KMS-11 (cell line): Measurements from ENCODE around the gene THSD7A.
"Not testable (repeated sequence)": the region's sequence is repeated elsewhere in the genome, so short reads cannot be mapped to it uniquely, and the experiment has no call there.

Experiments used
- H2AFZ ChIP-seq: fragments of 200-600 bp; sonication (generic); 2 replicates; pipeline ENCODE4 v1.6.1; 2016; ENCODE audit warnings: antibody characterized with exemption, mixed run types, low read depth
- H3K27ac ChIP-seq: fragments of 200-600 bp; sonication (generic); 2 replicates; pipeline ENCODE4 v1.6.1; 2016; ENCODE audit warnings: mild to moderate bottlenecking, mixed run types
- H3K27me3 ChIP-seq: fragments of 200-600 bp; sonication (generic); 2 replicates; pipeline ENCODE4 v1.6.1; 2017; ENCODE audit warnings: mild to moderate bottlenecking, low read depth, mixed run types, moderate library complexity; ENCODE audit not compliant: insufficient read depth
- H3K36me3 ChIP-seq: fragments of 200-600 bp; sonication (generic); 2 replicates; pipeline ENCODE4 v1.6.1; 2017; ENCODE audit warnings: mild to moderate bottlenecking, mixed run types; ENCODE audit not compliant: insufficient read depth
- H3K4me1 ChIP-seq: fragments of 200-600 bp; sonication (generic); 2 replicates; pipeline ENCODE4 v1.6.1; 2016; ENCODE audit warnings: mild to moderate bottlenecking, low read depth, mixed run types; ENCODE audit not compliant: poor library complexity, severe bottlenecking
- H3K4me2 ChIP-seq: fragments of 200-600 bp; sonication (generic); 2 replicates; pipeline ENCODE4 v1.7.0; 2016; ENCODE audit warnings: mild to moderate bottlenecking, mixed run types
- H3K4me3 ChIP-seq: fragments of 200-600 bp; sonication (generic); IDR thresholded peaks from 2 replicates; pipeline ENCODE4 v1.6.1; 2017; ENCODE audit warnings: low read depth, low read length, mixed read lengths; ENCODE audit not compliant: insufficient read depth
- H3K79me2 ChIP-seq: fragments of 200-600 bp; sonication (generic); 2 replicates; pipeline ENCODE4 v1.6.1; 2016; ENCODE audit warnings: low read depth, mixed run types; ENCODE audit not compliant: insufficient read depth
- H3K9ac ChIP-seq: fragments of 200-600 bp; sonication (generic); 2 replicates; pipeline ENCODE4 v1.6.1; 2016; ENCODE audit warnings: mild to moderate bottlenecking, mixed run types
- H4K20me1 ChIP-seq: fragments of 200-600 bp; sonication (generic); 2 replicates; pipeline ENCODE4 v1.6.1; 2016; ENCODE audit warnings: mild to moderate bottlenecking, mixed run types; ENCODE audit not compliant: insufficient read depth
- CTCF ChIP-seq: fragments of 200-600 bp; sonication (generic); conservative IDR thresholded peaks from 2 replicates; pipeline ENCODE4 v1.6.1; 2017; ENCODE audit warnings: low read depth, mild to moderate bottlenecking, antibody characterized with exemption, low read length, moderate library complexity, mixed read lengths

Gene THSD7A

GRCh38 chr7:11524476-11525397 lies 307.3 kb downstream of the THSD7A start:
- H4K20me1 ChIP-seq: no peaks in the 10 kb centered on the region
- no peak overlapping the region for H3K4me2 ChIP-seq
- no peak for TF ChIP-seq CTCF
- no peak overlapping the region for H2AFZ ChIP-seq
- no peaks in the 10 kb centered on the region for H3K79me2 ChIP-seq
- no peak overlapping the region for H3K4me3 ChIP-seq
- H3K9ac ChIP-seq: no peak overlapping the region
- H3K36me3 ChIP-seq: no peaks in the 10 kb centered on the region
- no peaks in the 10 kb centered on the region for H3K4me1 ChIP-seq
- no peak overlapping the region for H3K27ac ChIP-seq
- no peaks in the 10 kb centered on the region for H3K27me3 ChIP-seq

- not testable (repeated sequence) for H3K79me2 ChIP-seq, H3K27me3 ChIP-seq, H3K9ac ChIP-seq, H4K20me1 ChIP-seq, H3K27ac ChIP-seq, H3K36me3 ChIP-seq, H3K4me3 ChIP-seq, H2AFZ ChIP-seq, H3K4me1 ChIP-seq, H3K4me2 ChIP-seq
These were observed 310.0 kb downstream of the THSD7A start for GRCh38 chr7:11521964-11522499.

GRCh38 chr7:11517853-11518252 lies 314.1 kb downstream of the THSD7A start:
- Histone ChIP-seq H3K4me3 (no peak overlapping the region), H4K20me1 (no peaks in the 10 kb centered on the region), H3K36me3 (no peaks in the 10 kb centered on the region), H3K4me2 (no peak overlapping the region), H3K79me2 (no peaks in the 10 kb centered on the region), H3K27ac (no peak overlapping the region), H3K4me1 (no peaks in the 10 kb centered on the region), H2AFZ (no peak overlapping the region), H3K9ac (no peak overlapping the region), H3K27me3 (no peaks in the 10 kb centered on the region)
- TF ChIP-seq CTCF: no peak

GRCh38 chr7:11516328-11516727 lies 315.7 kb downstream of the THSD7A start:
- no peaks in the 10 kb centered on the region for H3K4me1 ChIP-seq
- TF ChIP-seq CTCF: no peak
- no peak overlapping the region for H3K4me3 ChIP-seq

GRCh38 chr7:11513460-11513859 lies 318.5 kb downstream of the THSD7A start:
- Histone ChIP-seq H3K79me2 (no peaks in the 10 kb centered on the region), H3K4me1 (no peaks in the 10 kb centered on the region), H3K4me2 (no peak overlapping the region), H4K20me1 (no peaks in the 10 kb centered on the region), H2AFZ (no peak overlapping the region), H3K36me3 (no peaks in the 10 kb centered on the region), H3K27ac (no peak overlapping the region), H3K4me3 (no peak overlapping the region), H3K27me3 (no peaks in the 10 kb centered on the region), H3K9ac (no peak overlapping the region)
- no peak for TF ChIP-seq CTCF

More at GRCh38 chr7:11516328-11516727, 315.7 kb downstream of the THSD7A start:
- no peak overlapping the region for H3K4me2 ChIP-seq
- no peaks in the 10 kb centered on the region for H3K27me3 ChIP-seq
- H2AFZ ChIP-seq: no peak overlapping the region
- no peaks in the 10 kb centered on the region for H3K79me2 ChIP-seq
- no peak overlapping the region for H3K9ac ChIP-seq
- no peaks in the 10 kb centered on the region for H4K20me1 ChIP-seq
- no peak overlapping the region for H3K27ac ChIP-seq
- H3K36me3 ChIP-seq: no peaks in the 10 kb centered on the region
